NK-92 treated with Interleukin-12 subunit alpha and Interleukin-12 subunit beta, amount 100 ng/mL, for 24 hours (cell line): ENCODE measurements around the gene SEMA6A.

Experiments
- DNase-seq: peaks from one replicate; lab custom pipeline; 2025; lab: John Stamatoyannopoulos, UW

SEMA6A gene

DNA sequence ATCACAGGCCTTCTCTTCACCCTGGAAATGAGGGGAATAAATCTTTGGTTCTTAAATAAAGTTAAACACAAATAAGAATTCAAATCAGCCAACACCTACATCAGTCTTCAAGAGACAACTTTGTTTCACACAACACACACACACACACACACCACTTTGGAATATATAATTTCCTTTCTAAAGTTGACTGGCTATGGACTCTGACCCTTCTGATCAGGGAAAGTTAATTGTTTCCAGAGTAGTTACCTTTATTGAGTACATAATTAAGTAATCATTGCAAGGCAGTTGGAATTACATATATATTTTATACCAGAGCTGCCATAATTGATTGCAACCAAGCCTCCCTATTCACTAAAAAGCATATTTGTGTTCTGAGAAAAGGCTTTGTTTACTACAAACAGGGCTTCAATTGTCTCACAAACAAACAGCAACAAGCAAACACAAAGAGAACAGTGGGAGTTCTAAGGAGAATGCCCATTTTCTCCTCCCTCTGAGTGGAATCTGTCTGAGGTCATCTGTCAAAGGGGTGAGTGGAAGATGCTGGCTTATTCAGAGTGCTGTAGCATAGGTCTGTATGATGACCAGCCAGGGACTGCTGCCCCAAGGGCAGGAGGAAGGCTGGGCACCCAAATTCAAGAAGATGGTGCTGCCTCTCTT is 136.6 kb downstream of the SEMA6A start:
- DNase-seq, result no peak

DNA sequence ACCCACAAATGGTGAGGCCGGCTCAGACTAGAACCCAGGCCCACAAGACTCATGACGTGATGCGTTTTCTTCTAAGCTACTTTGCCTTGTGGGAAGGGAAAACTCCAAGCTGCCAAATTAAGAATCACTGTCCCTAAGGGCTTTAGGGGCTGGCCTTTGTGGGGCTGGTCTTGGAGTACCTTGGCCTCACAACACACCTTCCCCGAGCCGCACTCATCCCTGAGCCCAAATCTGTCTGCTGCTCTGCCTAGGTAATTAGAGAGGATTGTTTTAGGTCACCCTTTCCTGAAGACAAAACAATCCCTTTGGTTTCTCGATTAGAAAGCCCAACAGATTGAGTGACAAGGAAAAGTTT is 137.3 kb downstream of the SEMA6A start:
- DNase-seq, result no peak

DNA sequence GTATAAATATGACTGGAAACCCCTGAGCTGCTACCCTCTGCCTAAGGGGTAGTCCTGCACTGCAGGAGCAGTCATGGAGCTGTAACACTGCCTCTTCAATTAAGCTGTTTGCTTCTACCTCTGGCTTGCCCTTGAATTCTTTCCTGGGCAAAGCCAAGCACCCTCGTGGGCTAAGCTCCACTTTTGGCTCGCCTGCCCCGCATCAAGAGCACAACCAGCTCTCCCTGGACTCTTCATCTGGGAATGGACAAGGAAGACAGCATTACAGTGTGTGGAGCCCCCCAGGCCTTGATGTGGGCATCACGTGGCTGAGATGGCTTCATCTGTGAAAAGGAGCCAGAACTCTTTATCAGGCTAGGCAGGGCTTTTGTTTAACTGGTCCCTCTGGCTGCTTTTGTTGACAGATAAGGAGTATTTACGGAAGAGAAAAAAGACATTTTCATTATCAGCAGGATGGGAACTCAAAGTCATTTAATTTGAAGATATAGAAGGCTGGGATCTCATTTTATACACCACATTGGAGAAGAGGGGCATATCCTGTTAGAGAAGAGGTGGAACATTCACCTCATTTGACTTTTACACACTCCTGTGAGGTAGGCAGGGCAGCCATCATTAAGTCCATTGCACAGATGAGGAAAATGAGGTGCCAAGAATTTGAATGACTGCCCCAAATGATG is 137.8 kb downstream of the SEMA6A start:
- DNase-seq, result no peak

DNA sequence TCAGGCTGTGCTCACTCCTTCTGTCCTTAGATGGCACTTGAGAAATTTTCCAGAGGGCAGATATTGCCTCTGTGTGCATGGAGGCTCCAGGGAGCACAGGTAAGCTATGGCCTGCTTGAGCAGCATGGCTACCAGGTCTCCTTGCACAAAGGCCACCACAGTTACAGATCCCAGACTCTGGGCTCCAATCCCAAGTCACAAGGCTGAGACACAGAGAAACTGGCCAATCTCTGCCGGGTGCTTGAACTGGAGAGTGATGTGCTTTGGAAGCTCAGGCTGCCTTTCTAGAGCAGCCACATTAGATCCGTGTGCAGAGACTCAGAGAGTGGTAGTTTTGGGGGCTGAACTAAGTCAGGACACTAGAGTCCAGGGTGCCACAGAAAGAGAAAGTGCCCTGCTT is 145.7 kb downstream of the SEMA6A start:
- no peak for DNase-seq

DNA sequence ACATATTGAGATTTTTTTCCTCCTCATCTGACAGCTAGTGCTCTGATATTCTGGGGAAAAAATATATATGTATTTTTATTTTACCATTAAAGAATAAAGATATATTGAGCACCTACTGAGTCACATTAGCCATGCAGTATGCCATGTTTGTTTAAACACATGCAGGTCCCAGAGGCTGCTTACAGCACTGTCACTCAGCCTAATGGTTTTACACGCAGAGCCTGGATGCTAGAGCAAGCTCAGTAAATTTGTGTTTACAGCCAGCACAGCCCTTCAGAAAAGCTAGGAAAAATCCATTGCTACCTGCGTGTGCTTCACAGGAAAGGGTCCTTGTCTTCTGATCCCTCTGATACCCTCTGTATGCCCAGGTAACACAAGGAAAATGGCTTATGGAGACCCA is 146.2 kb downstream of the SEMA6A start:
- DNase-seq, result no peak

DNA sequence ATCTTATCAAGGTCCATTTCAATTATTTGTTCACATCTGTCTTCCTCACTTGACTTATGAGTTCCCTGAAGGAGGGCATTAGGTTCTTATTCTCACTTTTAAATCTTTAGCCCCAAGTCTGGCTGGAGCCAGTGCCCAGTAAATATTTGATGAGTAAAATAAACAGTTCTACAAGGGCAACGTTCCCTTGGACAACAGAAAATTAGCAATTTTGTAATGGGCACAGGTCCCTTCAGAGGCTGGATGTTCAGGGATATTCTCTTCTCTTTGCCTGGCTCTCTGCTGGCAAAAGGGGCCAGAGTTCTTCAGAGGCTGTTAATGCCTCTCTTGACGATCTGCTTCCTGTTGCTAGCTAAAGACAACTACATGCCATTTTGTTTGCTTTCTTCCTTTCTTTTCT is 149.7 kb downstream of the SEMA6A start:
- no peak for DNase-seq

DNA sequence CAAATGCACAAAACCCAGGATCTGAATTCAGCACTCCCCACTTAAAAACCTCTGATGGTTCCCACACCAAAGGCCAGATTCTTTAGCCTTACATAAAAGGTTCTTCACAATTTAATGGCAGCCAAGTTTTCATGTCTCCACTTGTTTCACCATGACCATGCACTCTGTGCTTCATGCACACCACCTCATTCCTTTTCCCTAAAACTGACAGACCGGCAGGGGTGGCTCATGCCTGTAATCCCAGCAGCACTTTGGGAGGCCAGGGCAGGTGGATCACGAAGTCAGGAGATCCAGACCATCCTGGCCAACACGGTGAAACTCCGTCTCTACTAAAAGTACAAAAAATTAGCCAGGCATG is 150.4 kb downstream of the SEMA6A start:
- DNase-seq, result no peak

DNA sequence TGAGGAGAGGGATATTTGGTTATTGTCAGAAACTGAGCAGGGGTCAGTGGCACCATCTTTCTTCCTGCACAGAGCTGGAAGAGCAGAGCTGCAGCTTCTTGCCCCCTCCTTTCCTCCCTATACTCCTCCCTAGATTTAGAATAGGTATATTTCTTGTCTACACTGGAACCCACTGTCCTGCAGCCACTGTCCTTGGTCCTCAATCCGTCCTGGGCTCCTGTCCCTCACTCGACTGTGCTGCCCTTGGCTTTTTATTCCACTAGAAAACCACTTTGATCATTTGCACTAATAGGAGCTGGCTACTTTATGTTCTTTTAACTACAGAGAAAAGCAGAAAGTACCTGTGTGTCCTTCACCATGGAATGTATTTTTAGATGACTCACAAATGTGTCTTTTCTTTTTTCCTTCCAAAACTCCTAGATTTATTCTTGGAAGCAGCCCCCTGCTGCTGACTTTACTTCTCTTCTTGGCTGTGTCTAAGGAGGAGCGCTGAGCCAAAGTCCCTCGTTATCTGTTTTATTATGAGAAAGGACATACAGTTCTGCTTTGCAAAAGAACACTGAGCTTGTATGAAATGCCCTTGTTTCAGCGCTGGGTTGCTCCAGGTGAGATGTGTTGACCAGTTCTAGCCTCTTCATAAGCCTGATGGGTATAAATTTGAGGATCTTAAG is 150.9 kb downstream of the SEMA6A start:
- DNase-seq, result no peak

DNA sequence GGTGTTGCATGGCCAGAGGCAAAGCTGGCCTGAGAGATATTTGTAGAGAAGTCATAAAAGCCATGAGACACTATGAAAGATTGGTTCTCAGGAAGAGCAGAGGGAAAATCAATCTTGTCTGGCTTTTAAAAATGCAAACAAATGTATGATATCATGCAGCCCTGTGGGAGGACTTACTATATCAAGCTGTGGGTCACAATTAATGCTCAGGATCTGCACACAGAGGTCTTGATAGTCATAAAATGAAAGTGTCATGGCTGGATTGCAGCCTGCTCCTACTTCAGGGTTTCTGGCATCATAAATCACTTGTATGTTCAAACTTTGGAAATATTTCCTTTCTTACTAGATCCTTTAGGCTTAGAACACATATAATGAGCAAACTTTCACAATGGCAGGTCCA is 151.5 kb downstream of the SEMA6A start:
- DNase-seq, result no peak

DNA sequence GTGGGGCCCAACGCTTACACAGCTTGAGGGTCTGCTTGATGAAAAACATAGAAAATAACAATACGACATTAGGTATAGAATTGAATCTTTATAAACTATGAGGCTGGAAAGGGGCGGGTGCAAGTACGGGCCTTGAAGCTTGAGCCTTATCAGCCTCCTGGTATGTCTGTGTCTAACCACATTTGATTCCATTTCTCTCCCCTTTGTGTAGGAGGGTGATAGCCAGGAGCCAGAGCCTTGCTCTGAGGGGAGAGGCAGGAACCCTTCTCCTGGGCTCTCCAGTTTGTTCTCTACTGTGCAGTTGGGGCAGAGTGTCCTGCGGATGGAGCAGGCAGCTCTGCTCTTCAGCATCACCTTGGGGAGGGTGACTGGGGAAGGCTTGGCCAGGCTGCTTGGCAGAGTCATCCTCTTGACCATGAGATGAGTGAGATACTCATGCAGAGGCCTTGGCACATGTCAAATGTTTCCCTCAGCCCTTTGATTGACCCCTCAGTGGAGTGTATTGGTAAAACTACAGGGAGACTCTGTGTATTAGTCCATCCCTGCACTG is 153.5 kb downstream of the SEMA6A start:
- DNase-seq, result no peak

DNA sequence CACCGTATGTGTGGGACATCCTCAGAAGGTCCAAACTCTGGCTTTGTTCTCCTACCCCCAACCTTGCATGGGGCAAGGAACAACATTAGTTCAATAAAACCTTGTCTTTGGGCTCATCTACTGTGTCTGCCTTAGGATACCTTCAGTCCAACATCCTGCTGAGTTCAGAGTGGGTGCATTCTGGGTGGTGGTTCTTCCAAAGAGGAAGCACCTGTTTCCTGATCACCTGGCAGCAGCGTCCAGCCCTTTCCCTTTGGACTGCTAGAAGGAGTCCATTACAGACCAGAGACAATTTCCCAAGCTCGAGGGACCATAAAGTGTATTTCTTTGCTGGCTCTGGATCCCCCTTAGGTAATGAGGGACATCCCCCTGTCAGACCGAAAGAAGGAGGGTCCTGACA is 154.1 kb downstream of the SEMA6A start:
- no peak for DNase-seq

DNA sequence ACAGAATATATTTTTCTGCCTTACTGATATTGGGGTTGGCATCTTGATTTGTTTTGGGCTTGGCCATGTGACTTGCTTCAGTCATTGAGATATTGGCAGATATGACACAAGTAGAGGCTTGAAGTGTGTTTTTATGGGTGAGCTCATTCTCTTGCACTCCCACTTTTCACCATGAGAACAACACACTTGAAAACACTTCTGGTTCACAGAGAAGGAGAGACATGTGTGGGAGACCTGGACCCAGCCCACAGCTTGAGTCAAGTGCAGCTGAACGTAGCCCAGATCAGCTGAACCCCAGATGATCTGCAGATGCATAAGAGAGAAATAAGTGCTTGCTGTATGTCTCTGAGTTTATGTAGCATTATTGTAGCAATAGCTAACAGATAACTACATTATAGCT is 155.4 kb downstream of the SEMA6A start:
- no peak for DNase-seq

DNA sequence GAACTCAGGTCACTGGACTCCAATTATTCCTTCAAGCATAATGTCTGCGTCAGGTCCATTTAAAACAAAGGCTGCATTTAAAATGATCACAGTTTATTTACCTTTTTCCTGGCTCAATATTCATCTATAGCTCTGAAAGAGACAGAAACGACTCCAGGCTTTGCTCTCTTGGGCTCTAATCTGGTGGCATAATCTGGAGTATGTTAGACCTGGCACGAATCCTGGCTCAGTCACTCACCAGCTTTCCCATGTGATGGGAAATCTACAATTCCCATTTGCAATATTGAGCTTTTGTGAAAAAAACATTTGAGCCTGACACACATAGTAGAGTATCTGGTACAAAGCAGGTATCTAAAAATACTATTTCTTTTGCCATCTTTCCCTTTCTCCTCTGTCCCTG is 155.8 kb downstream of the SEMA6A start:
- DNase-seq, result no peak

DNA sequence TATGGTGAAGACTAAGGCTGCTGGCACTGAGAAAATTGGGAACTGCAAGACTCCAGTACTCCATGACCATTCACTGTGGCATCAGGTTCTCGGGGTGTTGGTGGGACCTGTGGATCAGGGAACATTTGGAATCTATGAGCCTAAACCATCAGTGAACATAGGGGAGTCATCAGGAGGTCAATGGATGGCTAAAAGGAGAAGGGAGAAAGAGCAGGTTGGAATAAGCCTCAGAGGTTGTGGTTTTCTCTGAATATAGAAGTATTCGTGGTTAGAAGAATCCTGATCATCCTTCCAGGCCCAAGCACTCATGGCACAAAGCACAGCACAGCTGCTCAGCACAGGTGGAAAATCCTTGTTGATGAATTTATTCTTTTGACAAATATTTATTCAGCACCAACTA is 156.6 kb downstream of the SEMA6A start:
- no peak for DNase-seq

DNA sequence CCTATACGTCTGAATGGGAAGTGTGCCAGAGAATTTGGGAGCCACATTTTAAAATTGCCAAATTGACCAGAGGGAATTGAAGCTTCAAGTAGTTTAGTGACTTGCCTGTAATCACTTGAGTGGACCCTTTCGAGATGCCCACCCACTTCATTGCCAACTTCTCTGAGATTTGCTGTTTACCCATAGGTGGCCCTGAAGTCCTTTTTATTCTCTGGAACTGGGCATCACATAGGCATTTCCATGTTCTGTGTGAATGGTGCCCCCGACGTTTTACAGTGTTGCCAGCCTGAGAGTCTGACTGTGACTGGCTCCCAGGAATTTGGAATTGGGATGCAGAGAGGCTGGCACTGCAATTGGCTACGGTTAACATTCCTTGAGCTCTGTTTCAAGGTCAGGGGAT is 158.6 kb downstream of the SEMA6A start:
- DNase-seq, result no peak

DNA sequence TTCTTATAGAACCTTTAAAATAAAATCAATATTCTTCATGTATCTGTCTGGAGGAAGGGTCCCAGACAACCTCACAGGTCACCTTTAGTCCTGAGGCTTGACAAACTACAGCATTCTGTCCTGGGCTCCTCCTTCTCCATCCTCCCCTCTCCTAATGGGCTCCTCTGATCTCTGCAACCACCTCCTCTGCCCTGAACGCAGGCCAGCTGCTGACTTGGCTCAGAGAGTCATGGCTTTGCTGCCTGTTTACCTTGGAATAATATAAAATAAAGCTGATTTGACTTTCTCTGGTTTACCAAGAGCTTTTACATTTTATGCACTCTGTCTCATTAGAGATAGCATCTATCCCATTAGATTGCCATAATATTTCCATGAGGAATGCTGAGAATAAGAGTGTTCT is 159.4 kb downstream of the SEMA6A start:
- no peak for DNase-seq

DNA sequence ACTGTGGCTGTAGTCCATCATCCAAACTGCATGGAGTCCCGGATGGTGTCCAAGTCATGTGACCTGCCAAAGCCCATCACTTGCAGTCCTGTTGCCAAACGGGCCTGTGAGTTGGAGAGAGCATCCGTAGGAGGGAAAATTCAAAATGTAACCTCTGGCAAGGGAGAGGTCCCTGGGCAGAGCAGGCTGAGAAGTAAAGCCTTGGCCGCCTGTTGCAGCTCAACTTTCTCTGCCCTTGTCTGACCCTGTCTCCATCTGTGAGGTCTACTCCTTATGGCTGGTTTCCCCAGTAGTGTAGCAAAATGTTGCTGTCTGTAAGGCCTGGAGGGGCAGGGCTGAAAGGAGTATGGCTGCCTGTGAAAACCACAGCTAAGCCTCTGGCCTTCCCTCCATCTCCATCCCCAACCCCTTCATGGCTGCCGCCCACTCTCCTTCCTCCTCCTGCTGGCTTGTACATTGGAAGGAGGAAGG is 163.5 kb downstream of the SEMA6A start:
- DNase-seq, result no peak

DNA sequence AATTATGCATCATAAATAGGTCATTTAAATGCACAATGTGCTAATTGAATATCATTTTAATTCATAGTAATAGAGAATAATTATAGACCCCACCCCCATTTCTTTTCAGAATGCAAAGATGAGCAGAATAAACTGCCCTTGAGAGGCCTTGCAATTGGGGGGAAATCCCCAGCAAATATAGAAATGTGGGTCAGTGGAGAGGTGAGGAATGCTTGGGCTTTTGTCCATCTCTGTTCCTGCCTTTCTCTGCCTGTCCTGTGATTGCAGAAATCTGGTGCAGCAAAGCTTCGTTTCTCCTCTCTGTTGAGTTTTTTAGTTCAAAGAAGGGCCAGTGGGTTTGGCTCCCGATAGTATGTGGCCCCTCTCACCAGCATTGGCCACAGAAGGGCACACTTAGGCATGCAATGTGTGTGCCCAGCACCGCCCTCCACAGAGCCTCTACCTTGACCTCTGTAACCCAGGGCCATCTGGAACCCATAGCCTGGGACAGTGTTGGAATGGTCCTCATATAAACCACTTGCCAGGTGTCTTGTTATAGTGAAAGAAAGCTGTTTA is 164.2 kb downstream of the SEMA6A start:
- no peak for DNase-seq

DNA sequence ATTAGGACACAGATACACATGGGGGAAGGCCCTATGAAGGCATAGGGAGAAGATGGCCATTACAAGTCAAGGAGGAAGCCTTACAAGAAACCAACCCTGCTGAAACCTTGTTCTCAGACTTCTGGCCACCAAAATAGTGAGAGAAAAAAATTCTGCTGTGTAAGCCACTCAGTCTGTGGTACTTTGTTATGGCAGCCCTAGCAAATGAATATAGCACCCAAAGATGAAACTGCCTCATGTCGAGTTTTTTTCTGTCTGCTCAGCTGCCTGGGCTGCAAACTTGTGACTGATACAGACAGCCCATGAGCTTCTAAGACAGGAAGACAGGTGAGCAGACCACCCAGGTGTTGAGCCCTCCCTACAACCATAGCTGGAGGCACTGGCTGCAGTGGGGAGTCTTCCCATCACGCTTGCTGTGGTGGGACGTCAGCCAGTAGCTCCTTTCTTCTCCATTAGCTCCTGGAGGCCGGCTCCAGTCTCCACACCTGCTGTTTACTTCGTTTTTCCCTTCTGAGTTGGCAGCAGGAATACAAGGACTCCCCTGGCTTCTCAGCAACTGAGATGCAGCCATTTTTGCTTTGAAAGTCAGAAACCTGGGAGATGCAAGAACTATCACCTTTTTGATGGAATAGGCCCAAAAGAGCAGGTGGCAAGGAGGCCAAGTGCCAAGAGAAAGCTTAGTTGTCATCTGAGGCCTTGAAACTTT is 164.9 kb downstream of the SEMA6A start:
- DNase-seq, result no peak

DNA sequence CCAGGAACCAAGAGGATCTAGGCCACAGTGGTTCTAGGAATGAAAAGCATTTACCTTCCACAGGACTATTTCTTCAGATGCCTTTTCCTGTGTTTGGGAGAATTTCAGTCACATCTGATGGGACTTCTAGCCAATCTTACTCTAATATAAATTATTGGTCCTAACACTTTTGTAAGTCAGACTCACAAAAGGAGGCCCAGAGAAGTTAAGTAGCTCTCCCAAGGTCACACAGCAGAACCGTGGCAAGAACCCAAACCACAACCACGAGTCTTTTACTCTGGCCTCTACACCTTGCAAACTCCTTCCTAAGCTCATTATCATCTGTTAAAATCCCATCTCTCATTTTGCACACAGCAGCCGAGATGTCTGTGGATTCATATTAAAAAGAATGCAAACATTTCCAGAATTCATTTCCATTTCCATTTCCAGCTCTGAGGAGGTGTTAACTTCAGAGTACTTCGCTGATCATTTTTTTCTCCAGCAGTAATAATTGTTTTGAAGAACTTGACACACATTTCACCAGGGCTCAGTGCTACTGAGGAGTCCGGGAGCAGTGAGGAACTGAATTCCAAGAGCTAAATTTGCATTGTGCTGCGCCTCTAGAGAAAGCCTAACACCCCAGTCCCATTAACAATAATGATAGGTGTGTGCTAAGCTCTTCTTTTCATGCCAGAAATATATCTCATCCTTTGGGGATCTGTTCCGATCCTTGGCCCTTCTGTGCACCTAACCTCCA is 168.1 kb downstream of the SEMA6A start:
- no peak for DNase-seq

DNA sequence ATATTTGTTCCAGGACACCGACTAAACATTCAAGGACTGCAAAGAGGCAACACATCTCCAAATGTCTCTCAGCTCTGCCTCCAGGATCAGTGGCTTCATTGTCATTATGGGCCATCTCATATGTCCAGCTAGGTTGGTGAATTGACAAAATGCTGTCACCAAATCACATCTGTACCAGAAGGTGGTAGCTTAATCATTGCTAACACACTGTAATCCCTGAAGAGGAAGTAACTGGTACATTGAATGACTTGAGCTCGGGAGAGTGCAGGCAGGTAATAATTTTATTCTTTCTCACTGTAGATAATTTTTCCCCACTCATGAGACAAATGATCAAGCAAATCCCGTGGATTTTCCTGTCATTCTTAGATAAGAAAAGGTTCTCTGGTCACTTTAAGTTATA is 169.8 kb downstream of the SEMA6A start:
- no peak for DNase-seq

DNA sequence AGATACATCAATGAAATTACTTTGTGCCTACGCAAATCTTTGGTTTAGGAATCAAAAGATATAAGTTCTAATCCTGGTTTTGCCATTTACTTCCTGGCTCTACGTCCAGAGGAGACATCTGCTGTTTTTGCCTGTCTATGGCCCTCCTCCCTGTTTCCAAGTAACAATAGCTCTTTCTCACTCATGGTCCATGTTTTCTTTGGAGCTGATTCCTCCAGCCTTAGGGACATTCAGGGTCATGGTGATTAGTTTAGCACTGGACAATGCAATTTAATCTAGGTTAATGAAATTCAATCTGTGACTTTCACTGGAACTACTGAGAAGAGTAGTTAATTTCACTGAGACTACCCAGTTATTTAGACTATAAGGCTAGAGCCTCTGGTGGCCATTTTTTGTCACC is 170.6 kb downstream of the SEMA6A start:
- no peak for DNase-seq
